HG03066 (cell line): Measurements from ENCODE around the gene LSM10.

ENCODE experiments used
- ATAC-seq: cut with Tn5 transposase; IDR thresholded peaks from one replicate; pipeline ENCODE4 v1.9.1; 2021; ENCODE audit warnings: low read depth; ENCODE audit not compliant: unreplicated experiment

Gene LSM10

DNA sequence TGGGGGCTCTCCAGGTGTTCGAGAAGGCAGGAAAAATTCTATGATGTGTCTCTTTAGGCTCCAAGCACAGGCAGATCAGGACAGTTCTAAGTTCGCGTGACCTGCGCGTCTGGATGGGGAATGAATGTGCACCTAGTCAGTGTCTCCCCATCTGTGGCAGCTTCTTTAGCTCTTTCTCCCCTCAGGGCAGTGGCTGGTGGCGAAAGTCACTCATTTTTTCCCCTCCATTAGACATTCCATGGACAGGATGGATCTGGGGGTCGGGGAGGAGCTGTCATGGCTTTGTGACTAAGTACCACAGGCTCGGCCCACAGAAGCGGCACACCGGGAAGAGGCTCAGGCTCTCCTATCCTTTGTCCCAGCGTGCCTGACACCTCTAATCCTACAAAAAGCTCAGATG is 43.2 kb downstream of the LSM10 start:
- no peak for ATAC-seq

DNA sequence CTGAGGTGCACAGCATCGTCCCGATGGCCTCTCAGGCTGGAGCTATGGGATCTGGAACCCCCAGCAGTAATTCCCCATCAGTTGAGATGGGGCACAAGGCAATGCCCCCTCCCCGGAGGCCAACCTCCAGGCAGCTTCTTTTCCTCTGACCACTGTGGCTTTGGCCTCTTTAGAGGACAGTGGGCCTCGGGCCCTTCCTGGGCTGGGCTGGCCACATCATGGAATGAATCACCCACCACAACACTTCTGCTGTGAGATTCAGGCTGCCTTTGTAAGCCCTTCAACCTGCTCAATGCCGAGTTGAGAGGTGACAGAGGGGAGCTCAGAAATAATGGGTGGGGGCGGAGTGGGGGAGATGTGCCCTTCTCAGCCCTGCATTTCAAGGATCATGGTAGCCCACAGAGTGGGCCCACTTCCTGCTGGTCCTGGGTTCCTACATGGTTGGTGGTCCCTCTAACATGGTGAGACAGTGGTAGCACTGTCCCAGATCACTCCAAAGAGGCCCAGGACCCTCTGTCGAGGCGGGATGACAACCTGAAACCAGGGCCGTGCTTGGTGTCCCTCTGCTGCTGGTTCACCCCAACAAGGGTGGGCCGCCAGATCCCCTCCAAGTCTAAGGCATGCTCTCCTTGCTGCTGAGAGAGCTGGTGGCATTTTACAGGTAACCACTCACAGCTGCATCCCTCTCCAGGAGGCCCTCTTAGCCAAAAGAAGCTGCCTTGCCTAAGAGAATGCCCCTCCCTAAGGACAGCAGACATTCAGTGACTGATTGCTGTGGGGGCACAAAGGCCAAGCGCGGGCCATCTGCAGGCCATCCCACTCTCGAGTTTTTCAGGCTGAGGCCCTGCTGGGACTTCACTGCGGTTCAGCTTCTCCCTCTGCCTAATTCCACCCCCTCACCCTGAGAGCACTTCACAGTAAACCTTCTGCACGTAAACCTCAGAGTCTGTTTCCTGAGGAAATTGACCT is 44.5 kb downstream of the LSM10 start:
- no peak for ATAC-seq

DNA sequence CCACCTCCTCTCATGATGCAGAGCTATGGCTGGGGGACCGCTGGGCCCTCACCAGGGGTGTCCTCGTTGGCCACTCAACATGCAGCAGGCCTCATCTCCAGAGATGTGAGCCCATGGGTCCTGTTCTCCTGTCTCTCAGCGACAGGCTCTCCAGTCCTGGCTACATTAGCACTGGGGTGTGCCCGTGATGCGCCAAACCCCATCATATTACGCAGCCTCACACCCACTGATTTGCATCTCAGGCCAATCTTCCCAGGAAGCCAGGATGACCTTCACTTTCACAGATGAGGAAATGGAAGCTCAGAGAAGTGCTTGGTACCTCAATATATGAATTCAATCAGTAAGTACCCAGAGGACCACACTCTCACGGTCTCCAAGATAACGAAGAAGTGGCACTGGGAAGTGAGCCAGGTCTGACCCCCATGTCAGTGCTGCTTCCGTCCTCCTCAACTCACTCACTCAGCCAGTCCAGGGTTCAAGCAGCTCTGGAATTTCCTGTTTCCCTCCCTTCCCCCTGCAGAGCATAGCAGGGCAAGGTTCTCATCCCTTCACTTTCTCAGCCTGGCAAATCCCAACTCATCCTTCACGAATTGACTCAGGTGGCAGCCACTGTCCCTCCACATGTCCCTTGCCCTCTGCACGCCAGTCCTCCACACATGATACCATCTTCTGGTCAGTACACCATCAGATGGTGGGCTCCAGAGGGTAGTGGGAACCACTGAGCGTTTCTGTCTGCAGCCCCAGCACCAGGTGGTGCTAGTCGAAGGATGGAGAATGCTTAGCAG is 45.4 kb downstream of the LSM10 start:
- ATAC-seq = no peak

DNA sequence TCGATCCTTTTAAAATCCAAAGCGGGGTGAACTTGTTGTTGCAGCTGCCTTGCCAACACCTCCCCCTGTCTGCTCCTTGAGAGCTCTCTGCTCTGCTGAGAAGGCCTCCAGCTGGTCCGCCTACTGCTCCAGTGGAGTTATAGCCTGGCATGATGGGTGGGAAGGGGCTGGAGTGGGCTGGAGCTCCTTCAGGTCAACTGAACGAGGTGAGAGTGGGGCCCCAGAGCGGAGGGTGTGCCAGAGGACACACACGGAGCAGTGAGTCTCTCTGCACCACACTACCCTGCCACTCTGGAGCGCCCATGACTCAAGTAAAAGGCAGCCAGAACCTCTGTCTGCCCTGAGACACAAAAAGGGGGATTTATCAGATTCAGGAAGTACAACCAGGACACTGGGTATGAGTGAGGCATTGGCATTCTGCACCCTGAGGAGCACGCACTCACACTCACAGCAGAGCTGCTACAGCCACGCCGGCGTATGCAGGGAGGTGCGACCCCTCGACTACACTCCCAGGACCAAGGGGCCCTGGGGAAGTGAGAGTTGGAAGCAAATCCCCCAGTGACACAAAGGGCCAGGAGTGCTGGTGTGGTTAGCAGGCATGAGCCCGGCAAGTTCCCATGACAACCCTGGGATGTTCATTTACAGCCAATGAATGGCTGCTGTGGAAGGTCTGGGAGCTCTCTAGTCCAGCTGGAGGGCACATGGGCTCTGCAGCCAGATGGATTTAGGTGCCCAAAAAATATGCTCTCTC is 46.3 kb downstream of the LSM10 start:
- ATAC-seq = no peak

DNA sequence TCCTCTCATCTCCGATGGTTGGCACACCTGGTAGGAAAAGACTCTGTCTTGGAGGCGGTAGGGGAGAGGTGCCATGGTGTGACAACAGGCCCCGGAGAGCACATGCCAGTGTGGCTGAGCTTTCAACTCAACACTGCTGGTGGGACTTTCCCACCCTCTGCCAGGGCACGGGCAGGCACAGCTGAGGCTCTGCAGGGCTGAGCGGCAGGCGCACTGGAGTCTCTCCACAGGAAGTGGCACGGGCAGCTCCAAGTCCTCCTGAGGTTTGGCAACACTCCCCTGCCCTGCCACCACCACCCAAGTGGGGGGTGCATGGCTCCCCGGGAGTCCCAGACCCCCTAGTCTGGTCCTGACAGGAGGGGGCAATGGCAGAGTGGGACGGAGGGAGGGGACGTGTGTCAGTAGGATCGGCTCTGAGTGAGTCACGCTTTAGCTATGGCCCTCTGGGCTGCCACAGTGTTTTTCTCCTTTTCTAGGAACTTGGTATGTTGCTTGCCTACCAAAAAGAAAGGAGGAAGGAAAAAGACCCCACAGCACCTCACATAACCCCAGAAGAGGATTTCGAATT is 47.0 kb downstream of the LSM10 start:
- ATAC-seq = no peak

DNA sequence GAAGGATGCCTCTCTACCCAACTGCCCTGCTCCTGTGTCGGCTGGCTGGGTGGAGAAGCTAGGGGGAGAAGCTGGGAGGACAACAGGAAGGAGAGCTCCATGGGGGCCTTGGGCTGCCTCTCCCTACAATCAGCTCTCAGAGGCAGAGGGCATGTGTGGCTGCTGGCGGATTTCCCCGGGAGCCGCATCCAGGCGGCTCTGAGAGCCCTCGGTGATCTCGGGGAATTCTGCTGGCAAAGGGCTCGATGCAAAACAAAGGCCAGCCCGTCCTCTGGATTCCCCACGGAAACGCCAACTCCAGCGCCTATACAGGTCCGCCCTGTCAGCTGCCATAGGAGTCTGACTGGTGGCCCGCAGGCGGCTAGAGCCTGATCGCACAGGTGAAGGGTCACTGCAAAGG is 47.9 kb downstream of the LSM10 start:
- no peak for ATAC-seq

DNA sequence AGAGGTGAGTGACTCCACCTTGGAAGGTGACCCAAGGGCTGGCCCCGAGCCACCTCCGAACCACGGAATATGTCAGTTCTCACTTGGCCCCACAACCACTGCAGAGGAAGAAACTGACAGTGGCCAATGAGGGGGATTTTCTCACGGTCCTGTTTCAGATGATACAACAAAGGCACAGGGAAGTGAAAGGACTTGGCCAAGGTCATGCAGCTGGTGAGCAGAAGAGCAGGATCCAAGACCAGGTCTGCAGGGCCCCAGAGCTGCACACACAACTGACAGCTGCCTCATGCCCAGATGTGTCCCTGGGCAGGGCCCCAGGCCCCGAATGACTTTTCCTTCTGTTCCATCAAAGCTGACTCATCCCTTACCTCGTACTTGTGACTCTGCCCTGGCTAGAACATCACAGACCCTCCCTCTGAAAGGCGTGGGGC is 48.5 kb downstream of the LSM10 start:
- ATAC-seq = peak; percentile 57

DNA sequence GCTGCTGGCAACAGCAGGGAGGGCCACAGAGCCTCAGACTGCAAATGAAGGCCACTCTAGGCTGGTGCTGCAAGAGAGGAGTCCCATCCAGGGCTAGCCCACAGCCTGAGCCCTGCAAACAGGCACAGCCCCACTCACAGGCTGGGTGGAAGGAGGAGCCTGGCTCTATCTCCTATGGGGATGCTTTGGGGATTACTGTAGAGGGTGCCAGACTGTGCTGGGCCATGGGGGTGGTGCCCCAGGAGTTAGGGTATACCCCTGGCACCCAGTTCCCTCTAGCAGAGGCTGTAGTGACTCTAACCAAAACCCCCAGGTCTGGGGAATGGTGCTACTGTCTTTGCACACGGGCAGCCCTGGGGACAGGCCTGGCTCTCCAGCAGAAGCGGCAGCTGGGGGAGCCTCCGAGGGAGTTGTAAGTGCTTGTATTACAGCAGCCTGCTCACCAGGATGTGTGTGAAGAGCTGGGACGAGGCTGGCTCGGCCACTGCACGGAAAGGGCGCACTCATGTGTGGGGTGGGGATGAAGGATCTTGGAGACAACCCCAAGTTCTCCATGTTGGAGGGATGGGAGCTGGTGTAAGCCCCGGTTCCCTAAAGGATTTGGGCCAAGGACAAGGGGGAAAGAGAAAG is 50.9 kb downstream of the LSM10 start:
- no peak for ATAC-seq

DNA sequence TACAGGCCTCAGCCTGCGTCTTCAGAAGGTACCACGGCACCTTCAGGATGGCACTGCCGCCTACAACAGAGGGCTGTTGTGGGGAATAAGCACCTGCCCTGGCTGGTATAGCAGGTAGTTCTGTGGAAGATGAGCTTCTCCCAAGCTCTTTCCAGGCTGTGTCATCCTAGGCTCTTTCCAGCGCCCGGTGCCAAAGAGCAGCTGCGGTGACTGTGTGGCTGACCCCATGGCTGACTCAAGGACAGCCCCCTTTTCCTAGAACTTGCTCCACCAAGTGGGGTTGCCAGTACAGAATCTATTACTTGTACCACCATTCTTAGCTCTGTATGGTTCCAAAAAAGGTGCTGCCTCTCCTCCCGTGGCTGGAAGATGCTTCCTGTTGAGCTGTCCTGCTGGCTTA is 52.4 kb downstream of the LSM10 start:
- ATAC-seq = no peak

DNA sequence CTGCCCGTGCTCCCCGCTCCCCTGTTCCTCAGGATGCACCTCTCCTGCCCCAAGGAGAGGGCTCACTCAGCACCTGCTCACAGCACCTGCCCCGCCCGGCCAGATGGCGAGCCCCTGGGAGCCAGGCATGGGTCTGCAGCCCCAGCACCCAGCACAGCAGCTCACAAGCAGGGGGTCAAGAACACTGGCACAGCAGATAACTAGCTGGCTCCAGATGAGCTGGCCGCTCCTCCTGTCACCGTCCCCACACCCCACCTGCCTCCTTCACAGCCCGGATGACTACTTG is 53.4 kb downstream of the LSM10 start:
- ATAC-seq = no peak

DNA sequence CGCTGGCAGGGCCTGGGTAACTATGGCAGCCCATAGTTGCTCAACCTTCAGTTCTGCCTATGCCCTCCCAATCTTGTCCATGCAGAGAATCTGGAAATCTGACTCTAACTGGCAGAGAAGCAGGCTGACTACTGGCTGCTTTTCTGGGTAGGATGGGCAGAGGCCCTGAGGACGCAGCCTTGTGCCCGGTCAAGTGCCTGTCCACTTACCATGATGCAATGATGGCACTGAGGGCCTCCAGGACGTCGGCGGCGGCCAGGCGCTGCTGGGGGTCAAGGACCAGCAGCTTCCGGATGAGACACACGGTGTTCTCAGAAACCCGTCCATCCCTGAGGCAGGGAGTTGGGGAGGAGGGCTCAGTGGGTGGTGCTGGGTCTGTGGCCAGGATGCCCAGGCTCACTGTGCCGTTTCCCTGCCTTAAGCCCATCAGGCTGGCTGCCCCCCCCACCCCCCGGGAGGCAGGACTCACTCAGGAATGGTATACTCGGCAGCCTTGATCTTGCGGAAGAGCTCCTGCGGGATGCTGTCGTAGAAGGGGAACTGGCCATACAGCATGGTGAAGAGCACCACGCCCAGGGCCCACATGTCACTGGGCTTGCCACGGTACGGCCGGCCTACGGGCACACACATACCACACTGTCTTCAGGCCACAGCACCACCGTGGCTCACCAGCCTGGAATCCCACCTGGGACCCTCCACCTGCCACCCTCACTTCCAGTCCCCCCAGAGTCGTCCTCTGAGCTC is 53.9 kb downstream of the LSM10 start:
- no peak for ATAC-seq
